NT2/D1 (cell line): ENCODE measurements around the gene NAIF1.
"Not testable (repeated sequence)": the region's sequence is repeated elsewhere in the genome, so short reads cannot be mapped to it uniquely, and the experiment has no call there.

ENCODE experiments used
- YY1 ChIP-seq: IDR thresholded peaks from 2 replicates; pipeline ENCODE4 v1.6.1; 2011; ENCODE audit not compliant: insufficient read length, insufficient read depth
- ZNF274 ChIP-seq: IDR thresholded peaks from 2 replicates; pipeline ENCODE4 v1.6.1; 2011; ENCODE audit warnings: mild to moderate bottlenecking, low read depth, low read length

- not testable (repeated sequence) for TF ChIP-seq YY1, ZNF274
Observed at GRCh38 chr9:128071475-128071874, 4.4 kb upstream of the NAIF1 start.
